ENCODE measurements around the gene MYL9. TPM values are rescaled to one million over a fixed set of nuclear protein-coding genes. Genes with fewer than 3 reads are reported as not detected.

The MYL9 gene
- total and polyA plus RNA-seq, 2 experiments from 2014 or later, result 29.7 to 100 TPM

- no peak for TF ChIP-seq CREB1 (CRISPR knock-in tag; IDR thresholded peaks at IDR 0.05; ENCODE audit: low read depth)
These were observed 42.7 kb upstream of the MYL9 start (continued) for GRCh38 chr20:36498386-36499179.

- TF ChIP-seq NANOG (IDR thresholded peaks at IDR 0.05; ENCODE audit: borderline replicate concordance) (no peak), CTCF (conservative IDR thresholded peaks at IDR 0.05; ENCODE audit: low read depth in 2 of 2) (no peak), EZH2phosphoT487 (IDR thresholded peaks at IDR 0.05; ENCODE audit: unreplicated experiment) (no peak), JUNB (IDR thresholded peaks at IDR 0.05; ENCODE audit: unreplicated experiment) (no peak), ETS1 (IDR thresholded peaks at IDR 0.05) (no peak), POLR2AphosphoS5 (IDR thresholded peaks at IDR 0.05; ENCODE audit: low read depth) (no peak), REST (IDR thresholded peaks at IDR 0.05; ENCODE audit: unreplicated experiment) (no peak)
- DNase-seq (ENCODE audit: low spot score), result no peak
- no peaks in the 10 kb centered on the region for H3K9me3 Mint-ChIP-seq
- no peak for ATAC-seq
- H4K20me1 ChIP-seq (replicated peaks; ENCODE audit: insufficient read depth), result peaks cover 11% of the 10 kb centered on the region
- H3K79me2 ChIP-seq (replicated peaks; ENCODE audit: insufficient read depth), result peaks cover 6% of the 10 kb centered on the region; the same call in 1 of the 2 replicates
- no peaks in the 10 kb centered on the region; the same call in 2 of the 3 replicates for H3K4me1 Mint-ChIP-seq
- no peaks in the 10 kb centered on the region for H3K9me2 ChIP-seq (ENCODE audit: insufficient read depth)
- peaks cover 37% of the 10 kb centered on the region for H3K36me3 Mint-ChIP-seq (ENCODE audit: low read depth)
- H3K4me1 ChIP-seq (ENCODE audit: insufficient read depth), result no peaks in the 10 kb centered on the region
- H3F3A ChIP-seq (replicated peaks; ENCODE audit: low read depth), result no peaks in the 10 kb centered on the region
- H3K4me3 Mint-ChIP-seq, result no peak overlapping the region
- H3K27ac ChIP-seq (ENCODE audit: low read depth), result no peak overlapping the region
- H3K27me3 ChIP-seq (ENCODE audit: insufficient read depth), result no peaks in the 10 kb centered on the region
- no peak overlapping the region for H3K27ac Mint-ChIP-seq
- peaks cover 8% of the 10 kb centered on the region for H3K27me3 Mint-ChIP-seq (ENCODE audit: insufficient read depth, low read depth, poor library complexity)
- H2AFZ ChIP-seq, result no peak overlapping the region
- H3K4me2 ChIP-seq, result no peak overlapping the region
- H3K4me3 ChIP-seq, result no peak overlapping the region
- H3K36me3 ChIP-seq (ENCODE audit: insufficient read depth), result peaks cover 7% of the 10 kb centered on the region
These were observed 42.1 kb upstream of the MYL9 start for GRCh38 chr20:36499211-36499610.

Measured in GM23338 (cell line).